GM12878 (cell line): ENCODE measurements around the gene CLPTM1L. TPM values are rescaled to one million over a fixed set of nuclear protein-coding genes. Genes with fewer than 3 reads are reported as not detected.

Experiments
- ATAC-seq: fragments of 200-7000 bp; cut with Tn5 transposase; 3 replicates; pipeline ENCODE4 v1.9.1; 2020; ENCODE audit warnings: mild to moderate bottlenecking, moderate library complexity
- BruUV-seq: library from RNA; stranded (reverse); fragments of 400-500 nt; replicated peaks from 2 replicates; lab custom pipeline; 2021; lab: Mats Ljungman, UMichigan
- CTCF ChIA-PET: fragments of 300-600 bp; sonication (Branson Sonifier 250); formaldehyde crosslinking; extraction: SDS; loops from one replicate; lab custom pipeline; 2021; ENCODE audit warnings: inconsistent platforms; lab: Yijun Ruan, JAX
- POLR2A ChIA-PET: fragments of 350-600 bp; formaldehyde crosslinking; extraction: SDS; loops from one replicate; lab custom pipeline; 2021; ENCODE audit warnings: inconsistent platforms; lab: Charles Lee
- RAD21 ChIA-PET: fragments of 300-600 bp; sonication (Branson Sonifier 250); formaldehyde crosslinking; loops from one replicate; lab custom pipeline; 2023; ENCODE audit warnings: antibody characterized with exemption; ENCODE audit not compliant: unreplicated experiment; lab: Charles Lee
- SMC1A ChIA-PET: fragments of 300-600 bp; sonication (Branson Sonifier 250); formaldehyde crosslinking; loops from one replicate; lab custom pipeline; 2023; ENCODE audit not compliant: unreplicated experiment, uncharacterized antibody; lab: Charles Lee
- DNase-seq: peaks from one replicate; pipeline ENCODE4 v3.0.0-alpha.2; 2011; ENCODE audit warnings: low read depth, low spot score
- FAIRE-seq: peaks from 3 replicates; lab custom pipeline; 2011; peaks lifted over from hg19 to GRCh38; lab: Jason Lieb, UNC
- H2AFZ ChIP-seq: 2 replicates; pipeline ENCODE4 v1.6.0; 2011; ENCODE audit warnings: low read depth, low read length, control low read depth; ENCODE audit not compliant: control insufficient read depth
- H3K27ac ChIP-seq: 2 replicates; pipeline ENCODE4 v1.5.1; 2011; ENCODE audit warnings: control low read depth; ENCODE audit not compliant: control insufficient read depth, insufficient read depth
- H3K27me3 ChIP-seq, 2 experiments: replicated peaks in 1 of 2; 2 replicates each; pipeline versions ENCODE4 v1.6.0 to v1.6.1; 2011; ENCODE audit warnings: low read length in 1 of 2; ENCODE audit not compliant: control insufficient read depth in 2 of 2, insufficient read depth in 2 of 2
- H3K36me3 ChIP-seq, 2 experiments: 2 replicates each; pipeline ENCODE4 v1.5.1; 2011; ENCODE audit warnings: low read length in 1 of 2; ENCODE audit not compliant: control insufficient read depth in 2 of 2, insufficient read depth in 2 of 2
- H3K4me1 ChIP-seq: 2 replicates; pipeline ENCODE4 v1.6.1; 2011; ENCODE audit warnings: mild to moderate bottlenecking, low read length, moderate library complexity, mixed read lengths; ENCODE audit not compliant: control insufficient read depth, insufficient read depth
- H3K4me2 ChIP-seq: 2 replicates; pipeline ENCODE4 v1.6.0; 2011; ENCODE audit warnings: control low read depth; ENCODE audit not compliant: control insufficient read depth, insufficient read depth
- H3K4me3 ChIP-seq: fragments of 200-600 bp; sonication (generic); 2 replicates; pipeline ENCODE4 v1.5.1; 2016
- H3K79me2 ChIP-seq: 2 replicates; pipeline ENCODE4 v1.6.0; 2011; ENCODE audit warnings: low read length; ENCODE audit not compliant: control insufficient read depth, insufficient read depth
- H3K9ac ChIP-seq: 2 replicates; pipeline ENCODE4 v1.8.0; 2011; ENCODE audit warnings: low read length, control low read depth, mixed read lengths; ENCODE audit not compliant: control insufficient read depth, insufficient read depth
- H3K9me3 ChIP-seq: replicated peaks from 3 replicates; pipeline ENCODE4 v1.5.1; 2011; ENCODE audit warnings: mild to moderate bottlenecking, low read length; ENCODE audit not compliant: control insufficient read depth, insufficient read depth
- H4K20me1 ChIP-seq: 2 replicates; pipeline ENCODE4 v1.6.0; 2011; ENCODE audit not compliant: control insufficient read depth, insufficient read depth
- CREB1 ChIP-seq: IDR thresholded peaks from 2 replicates; pipeline ENCODE4 v1.6.1; 2012; ENCODE audit warnings: low read depth, mild to moderate bottlenecking, inconsistent platforms
- ELK1 ChIP-seq: IDR thresholded peaks from 2 replicates; pipeline ENCODE4 v1.6.1; 2012; ENCODE audit warnings: low read depth, low read length, improper control_type of control experiment
- FOXM1 ChIP-seq: IDR thresholded peaks from 2 replicates; pipeline ENCODE4 v1.6.1; 2012; ENCODE audit warnings: low read depth, mild to moderate bottlenecking, inconsistent platforms, low read length, moderate library complexity
- JUNB ChIP-seq: IDR thresholded peaks from 2 replicates; pipeline ENCODE4 v1.6.1; 2016; ENCODE audit warnings: antibody characterized with exemption, mild to moderate bottlenecking
- MTA2 ChIP-seq: fragments of 450-650 bp; IDR thresholded peaks from 2 replicates; pipeline ENCODE4 v1.6.1; 2016; ENCODE audit warnings: low read depth, mild to moderate bottlenecking, moderate library complexity
- NFYA ChIP-seq: IDR thresholded peaks from 2 replicates; pipeline ENCODE4 v1.6.1; 2011; ENCODE audit warnings: low read depth, mild to moderate bottlenecking, low read length, improper control_type of control experiment, borderline replicate concordance
- NKRF ChIP-seq: fragments of 450-650 bp; conservative IDR thresholded peaks from 2 replicates; pipeline ENCODE4 v1.6.1; 2017; ENCODE audit warnings: mild to moderate bottlenecking, moderate library complexity
- NR2C2 ChIP-seq: IDR thresholded peaks from 2 replicates; pipeline ENCODE4 v1.6.1; 2011; ENCODE audit warnings: borderline replicate concordance, low read depth; ENCODE audit not compliant: control insufficient read depth, insufficient read length
- TCF12 ChIP-seq: IDR thresholded peaks from 2 replicates; pipeline ENCODE4 v1.6.1; 2011; ENCODE audit warnings: low read depth, mild to moderate bottlenecking, low read length
- ZNF687 ChIP-seq: fragments of 450-650 bp; IDR thresholded peaks from 2 replicates; pipeline ENCODE4 v1.6.1; 2017; ENCODE audit warnings: mild to moderate bottlenecking, moderate library complexity
- WGBS: methylation state at CpG from one replicate; pipeline ENCODE4 v1.1.6; 2016; ENCODE audit warnings: low lambda C conversion rate; ENCODE audit not compliant: insufficient replicate concordance, insufficient coverage; ENCODE audit errors: missing lambda C conversion rate; 5-methylcytosine and 5-hydroxymethylcytosine counted together
- in situ Hi-C: fragments of 300-500 bp; cut with MboI; formaldehyde crosslinking; loops from 9 replicates; pipeline ENCODE4 v1.14.3; 2018; ENCODE audit warnings: mixed read lengths
- intact Hi-C: fragments of 100-400 bp; cut with micrococcal nuclease; formaldehyde crosslinking; loops from one replicate; pipeline ENCODE4 v1.14.2; 2022; ENCODE audit not compliant: unreplicated experiment
- polyA plus RNA-seq, 11 experiments: library from polyadenylated mRNA; depleted of rRNA in 4 of 11; unstranded in 6 of 11; stranded (reverse) in 5 of 11; fragments of >200 nt; fragmentation: Nextera tagmentation in 4 of 11; fragmentation: Illumina TruSeq in 1 of 11; extraction: Ambion mirVana in 4 of 11; extraction: Trizol in 1 of 11; gene quantifications; 1 replicate in 1 of 11; 2 replicates in 10 of 11; pipeline versions ENCODE4 v1.2.1 to v1.2.3, GENCODE V29; 2011 to 2016; ENCODE audit warnings: inconsistent platforms in 2 of 11, missing spikeins in 2 of 11, low read depth in 1 of 11
- total RNA-seq, 4 experiments: library from RNA; depleted of rRNA in 3 of 4; stranded (reverse); fragments of >200 nt in 3 of 4; fragmentation: Illumina TruSeq in 1 of 4; extraction: Trizol in 1 of 4; gene quantifications; 2 replicates each; pipeline versions ENCODE4 v1.2.1 to v1.2.3, GENCODE V29; 2013 to 2021
- TF ChIP-seq, protein P1 (sequence below): fragments of 450-650 bp; formaldehyde crosslinking; IDR thresholded peaks from 2 replicates; pipeline ENCODE4 v1.5.0; 2022; ENCODE audit warnings: mild to moderate bottlenecking, missing genetic modification characterization

The CLPTM1L gene
- total and polyA plus RNA-seq, 10 of the 15 experiments (the other 5 are each of a cell fraction or from before 2014, with no cell fraction given), result 2.9 to 278 (median 135) TPM

DNA sequence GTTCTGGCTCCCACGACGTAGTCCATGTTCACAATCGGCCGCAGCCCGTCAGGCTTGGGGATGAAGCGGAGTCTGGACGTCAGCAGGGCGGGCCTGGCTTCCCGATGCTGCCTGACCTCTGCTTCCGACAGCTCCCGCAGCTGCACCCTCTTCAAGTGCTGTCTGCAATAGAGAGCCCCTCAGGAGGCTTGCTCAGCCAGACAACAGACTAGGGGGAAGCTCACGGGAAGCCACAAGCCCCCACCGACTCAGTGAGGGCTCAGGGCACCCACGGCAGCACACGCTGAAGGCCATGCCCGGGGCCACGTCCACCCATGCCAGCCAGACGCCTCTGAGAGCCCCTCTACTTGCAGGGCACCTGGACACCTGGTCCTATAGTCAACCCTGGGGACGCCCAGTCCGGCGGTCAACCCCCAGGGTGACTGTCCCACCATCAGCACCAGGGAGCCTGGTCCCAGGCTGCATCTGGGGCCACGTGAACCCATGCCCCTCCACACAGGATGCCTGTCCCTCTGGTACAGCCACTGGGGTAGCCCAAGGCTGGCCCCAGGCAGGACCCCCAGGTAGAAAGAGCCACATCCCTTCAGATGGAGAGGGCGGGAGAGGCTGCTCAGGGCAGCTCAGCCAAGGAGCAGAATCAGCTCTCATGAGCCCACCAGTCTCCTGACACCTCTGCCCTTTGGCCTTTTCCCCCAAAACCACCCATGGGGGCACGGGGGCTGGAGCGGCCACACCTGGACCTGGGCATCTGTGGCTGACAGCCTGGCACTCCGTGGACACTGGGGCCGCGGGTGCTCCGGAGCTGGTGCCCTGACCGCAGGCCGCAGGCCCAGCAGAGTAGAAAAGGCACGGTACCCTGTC lies 64.5 kb downstream of the CLPTM1L start:
- no peak overlapping the region for H3K27ac ChIP-seq
- in situ Hi-C loops (no loop called here), intact Hi-C loops (no loop called here)
- no peaks in the 10 kb centered on the region for H3K4me1 ChIP-seq
- H3K9me3 ChIP-seq, result no peaks in the 10 kb centered on the region; the same call in 2 of the 3 replicates
- H3K36me3 ChIP-seq, result peaks cover 0 to 8% of the 10 kb centered on the region in 2 experiments; a peak in 2 of 4 replicates
- no peak overlapping the region for H3K4me2 ChIP-seq
- H2AFZ ChIP-seq, result no peak overlapping the region
- RAD21 ChIA-PET, result no interaction called here
- TF ChIP-seq JUNB, result no peak
- no peak for TF ChIP-seq ELK1
- TF ChIP-seq NKRF, result no peak
- no peak for TF ChIP-seq ZNF687
- TF ChIP-seq CREB1, result no peak
- TF ChIP-seq MTA2, result no peak
- TF ChIP-seq, protein P1, sequence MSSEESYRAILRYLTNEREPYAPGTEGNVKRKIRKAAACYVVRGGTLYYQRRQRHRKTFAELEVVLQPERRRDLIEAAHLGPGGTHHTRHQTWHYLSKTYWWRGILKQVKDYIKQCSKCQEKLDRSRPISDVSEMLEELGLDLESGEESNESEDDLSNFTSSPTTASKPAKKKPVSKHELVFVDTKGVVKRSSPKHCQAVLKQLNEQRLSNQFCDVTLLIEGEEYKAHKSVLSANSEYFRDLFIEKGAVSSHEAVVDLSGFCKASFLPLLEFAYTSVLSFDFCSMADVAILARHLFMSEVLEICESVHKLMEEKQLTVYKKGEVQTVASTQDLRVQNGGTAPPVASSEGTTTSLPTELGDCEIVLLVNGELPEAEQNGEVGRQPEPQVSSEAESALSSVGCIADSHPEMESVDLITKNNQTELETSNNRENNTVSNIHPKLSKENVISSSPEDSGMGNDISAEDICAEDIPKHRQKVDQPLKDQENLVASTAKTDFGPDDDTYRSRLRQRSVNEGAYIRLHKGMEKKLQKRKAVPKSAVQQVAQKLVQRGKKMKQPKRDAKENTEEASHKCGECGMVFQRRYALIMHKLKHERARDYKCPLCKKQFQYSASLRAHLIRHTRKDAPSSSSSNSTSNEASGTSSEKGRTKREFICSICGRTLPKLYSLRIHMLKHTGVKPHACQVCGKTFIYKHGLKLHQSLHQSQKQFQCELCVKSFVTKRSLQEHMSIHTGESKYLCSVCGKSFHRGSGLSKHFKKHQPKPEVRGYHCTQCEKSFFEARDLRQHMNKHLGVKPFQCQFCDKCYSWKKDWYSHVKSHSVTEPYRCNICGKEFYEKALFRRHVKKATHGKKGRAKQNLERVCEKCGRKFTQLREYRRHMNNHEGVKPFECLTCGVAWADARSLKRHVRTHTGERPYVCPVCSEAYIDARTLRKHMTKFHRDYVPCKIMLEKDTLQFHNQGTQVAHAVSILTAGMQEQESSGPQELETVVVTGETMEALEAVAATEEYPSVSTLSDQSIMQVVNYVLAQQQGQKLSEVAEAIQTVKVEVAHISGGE (CRISPR knock-in tag), result no peak
- TF ChIP-seq NR2C2, result no peak
- TF ChIP-seq TCF12, result no peak
- no peak for TF ChIP-seq FOXM1
- TF ChIP-seq NFYA, result no peak
- DNase-seq, result no peak
- no peaks in the 10 kb centered on the region for H3K27me3 ChIP-seq
- no peaks in the 10 kb centered on the region for H3K79me2 ChIP-seq
- POLR2A ChIA-PET, result no interaction called here
- no peak for FAIRE-seq
- no peak overlapping the region for H3K9ac ChIP-seq
- no peak overlapping the region for H3K4me3 ChIP-seq
- CTCF ChIA-PET, result no interaction called here
- WGBS, result 70% methylated on average over 32 of the region's 32 CpGs
- no peaks in the 10 kb centered on the region for H4K20me1 ChIP-seq
- no TSS peak for BruUV-seq
- no peak for ATAC-seq
- SMC1A ChIA-PET, result no interaction called here
